Measurements from ENCODE around the gene AZIN2.
A peak's percentile ranks its signal among the peaks of the same experiment; 100 is the strongest.

Gene AZIN2

DNA sequence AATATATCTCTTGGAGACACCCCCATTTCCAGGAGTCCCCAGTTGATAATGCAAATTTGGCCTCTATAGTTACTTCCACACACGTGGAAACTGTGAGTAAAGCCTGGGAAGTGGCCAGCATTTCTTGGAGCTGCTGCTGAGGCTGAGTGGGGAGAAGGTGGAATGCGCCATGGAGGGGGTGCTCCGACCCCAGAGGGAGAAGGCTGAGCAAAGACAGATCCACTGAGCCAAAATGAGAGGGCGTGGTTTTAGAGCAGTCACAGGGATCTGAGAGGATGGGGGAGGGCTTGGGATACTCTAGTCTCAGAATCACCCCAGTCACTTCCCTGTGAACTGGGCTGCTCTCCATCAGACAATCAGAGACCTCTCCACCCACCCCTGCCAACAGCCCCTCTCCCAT, 62.2 kb downstream of the AZIN2 start:
- no peak for DNase-seq (ENCODE audit: extremely low read depth, low read depth)
- H3K4me3 ChIP-seq (replicated peaks; ENCODE audit: low read depth, low read length), result no peak overlapping the region
- TF ChIP-seq, protein P1, sequence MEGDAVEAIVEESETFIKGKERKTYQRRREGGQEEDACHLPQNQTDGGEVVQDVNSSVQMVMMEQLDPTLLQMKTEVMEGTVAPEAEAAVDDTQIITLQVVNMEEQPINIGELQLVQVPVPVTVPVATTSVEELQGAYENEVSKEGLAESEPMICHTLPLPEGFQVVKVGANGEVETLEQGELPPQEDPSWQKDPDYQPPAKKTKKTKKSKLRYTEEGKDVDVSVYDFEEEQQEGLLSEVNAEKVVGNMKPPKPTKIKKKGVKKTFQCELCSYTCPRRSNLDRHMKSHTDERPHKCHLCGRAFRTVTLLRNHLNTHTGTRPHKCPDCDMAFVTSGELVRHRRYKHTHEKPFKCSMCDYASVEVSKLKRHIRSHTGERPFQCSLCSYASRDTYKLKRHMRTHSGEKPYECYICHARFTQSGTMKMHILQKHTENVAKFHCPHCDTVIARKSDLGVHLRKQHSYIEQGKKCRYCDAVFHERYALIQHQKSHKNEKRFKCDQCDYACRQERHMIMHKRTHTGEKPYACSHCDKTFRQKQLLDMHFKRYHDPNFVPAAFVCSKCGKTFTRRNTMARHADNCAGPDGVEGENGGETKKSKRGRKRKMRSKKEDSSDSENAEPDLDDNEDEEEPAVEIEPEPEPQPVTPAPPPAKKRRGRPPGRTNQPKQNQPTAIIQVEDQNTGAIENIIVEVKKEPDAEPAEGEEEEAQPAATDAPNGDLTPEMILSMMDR (IDR thresholded peaks at IDR 0.05; ENCODE audit: low read depth, low read length, missing control alignments), result no peak

DNA sequence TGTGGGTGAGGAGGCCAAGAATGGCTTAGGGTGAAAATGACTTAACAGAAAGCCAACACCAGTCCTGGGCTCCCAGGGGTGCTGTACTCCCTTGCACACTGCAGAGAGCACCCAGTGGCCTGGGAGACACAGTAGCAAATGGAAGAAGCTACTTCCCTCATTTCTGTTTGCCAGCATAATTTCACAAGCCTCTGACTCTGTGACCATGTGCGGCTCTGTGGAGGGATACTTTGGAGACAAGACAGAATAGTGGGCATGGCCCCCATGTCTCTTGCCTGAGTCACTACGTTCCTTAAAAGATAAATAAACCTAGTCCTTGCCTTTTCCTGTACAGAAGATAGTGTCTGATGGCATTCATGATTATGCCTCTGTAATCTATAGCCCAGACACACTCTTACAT, 62.7 kb downstream of the AZIN2 start:
- TF ChIP-seq, protein P1 (IDR thresholded peaks at IDR 0.05; ENCODE audit: low read depth, low read length, missing control alignments), result no peak
- DNase-seq (ENCODE audit: extremely low read depth, low read depth), result no peak
- H3K4me3 ChIP-seq (replicated peaks; ENCODE audit: low read depth, low read length), result no peak overlapping the region

- TF ChIP-seq, protein P1 (IDR thresholded peaks at IDR 0.05; ENCODE audit: low read depth, low read length, missing control alignments), result no peak
- H3K4me3 ChIP-seq (replicated peaks; ENCODE audit: low read depth, low read length), result no peak overlapping the region
- no peak for DNase-seq (ENCODE audit: extremely low read depth, low read depth)
Measured at GRCh38 chr1:33146003-33146402, 65.0 kb downstream of the AZIN2 start.

- TF ChIP-seq, protein P1 (IDR thresholded peaks at IDR 0.05; ENCODE audit: low read depth, low read length, missing control alignments), result no peak
Measured at GRCh38 chr1:33147275-33147996, 66.5 kb downstream of the AZIN2 start.

DNA sequence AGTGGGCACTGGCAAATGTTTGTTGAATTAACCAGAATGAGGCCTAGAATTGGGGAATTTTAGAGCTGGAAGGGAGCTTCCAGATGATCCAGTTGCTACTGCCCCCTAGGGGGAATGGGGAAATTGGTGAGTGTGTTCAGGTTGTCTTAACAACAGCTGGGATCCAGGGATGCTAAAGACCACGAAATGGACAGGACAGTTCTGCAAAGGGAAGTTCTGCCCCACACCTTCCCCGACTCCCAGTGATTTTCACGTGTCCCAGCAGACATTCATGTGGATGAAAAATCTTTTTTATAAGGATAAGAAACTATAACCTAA, 67.0 kb downstream of the AZIN2 start:
- no peak overlapping the region for H3K4me3 ChIP-seq (replicated peaks; ENCODE audit: low read depth, low read length)
- no peak for DNase-seq (ENCODE audit: extremely low read depth, low read depth)
- TF ChIP-seq, protein P1 (IDR thresholded peaks at IDR 0.05; ENCODE audit: low read depth, low read length, missing control alignments), result peak; percentile 64

More at GRCh38 chr1:33147275-33147996, 66.5 kb downstream of the AZIN2 start:
- no peak for DNase-seq (ENCODE audit: extremely low read depth, low read depth)
- no peak overlapping the region for H3K4me3 ChIP-seq (replicated peaks; ENCODE audit: low read depth, low read length)

- DNase-seq (ENCODE audit: extremely low read depth, low read depth), result no peak
- TF ChIP-seq, protein P1 (IDR thresholded peaks at IDR 0.05; ENCODE audit: low read depth, low read length, missing control alignments), result no peak
- no peak overlapping the region for H3K4me3 ChIP-seq (replicated peaks; ENCODE audit: low read depth, low read length)
Measured at GRCh38 chr1:33148615-33149014, 67.7 kb downstream of the AZIN2 start.

Measured in HFF-Myc (cell line).